GM19395 (cell line): Measurements from ENCODE around the gene OPALIN.

Experiments used
- ATAC-seq: cut with Tn5 transposase; IDR thresholded peaks from one replicate; pipeline ENCODE4 v1.9.1; 2021; ENCODE audit warnings: mild to moderate bottlenecking, moderate library complexity; ENCODE audit not compliant: unreplicated experiment

OPALIN gene

GRCh38 chr10:96374639-96374984 lies 15.8 kb upstream of the OPALIN start:
- no peak for ATAC-seq

GRCh38 chr10:96374004-96374403 lies 15.2 kb upstream of the OPALIN start:
- ATAC-seq = no peak

- no peak for ATAC-seq
Observed at GRCh38 chr10:96371356-96371755, 12.6 kb upstream of the OPALIN start.

GRCh38 chr10:96370584-96371157 lies 11.9 kb upstream of the OPALIN start:
- no peak for ATAC-seq

- ATAC-seq = no peak
Observed at GRCh38 chr10:96369890-96370583, 11.2 kb upstream of the OPALIN start.

- no peak for ATAC-seq
Observed at GRCh38 chr10:96368971-96369370, 10.2 kb upstream of the OPALIN start.

GRCh38 chr10:96367470-96367869 lies 8.7 kb upstream of the OPALIN start:
- no peak for ATAC-seq

GRCh38 chr10:96366508-96366907 lies 7.7 kb upstream of the OPALIN start:
- no peak for ATAC-seq

GRCh38 chr10:96365571-96365970 lies 6.8 kb upstream of the OPALIN start:
- ATAC-seq = no peak

- no peak for ATAC-seq
Observed at GRCh38 chr10:96360766-96361165, 2.0 kb upstream of the OPALIN start.

- ATAC-seq = no peak
Observed at GRCh38 chr10:96360331-96360730, 1.5 kb upstream of the OPALIN start.

- ATAC-seq = no peak
Observed at GRCh38 chr10:96359616-96360015, 814 bp upstream of the OPALIN start.

GRCh38 chr10:96357038-96357620 lies 1.7 kb downstream of the OPALIN start:
- ATAC-seq = no peak

- ATAC-seq = no peak
Observed at GRCh38 chr10:96352582-96352981, 6.2 kb downstream of the OPALIN start.

GRCh38 chr10:96352027-96352426 lies 6.8 kb downstream of the OPALIN start:
- no peak for ATAC-seq

- no peak for ATAC-seq
Observed at GRCh38 chr10:96346295-96346694, 12.5 kb downstream of the OPALIN start.

- ATAC-seq = no peak
Observed at GRCh38 chr10:96345222-96345621, 13.6 kb downstream of the OPALIN start.

GRCh38 chr10:96344178-96344577 lies 14.6 kb downstream of the OPALIN start:
- no peak for ATAC-seq

GRCh38 chr10:96342402-96342801 lies 16.4 kb downstream of the OPALIN start:
- no peak for ATAC-seq

GRCh38 chr10:96341219-96342182 lies 17.3 kb downstream of the OPALIN start:
- ATAC-seq = no peak
